Measurements from ENCODE around the gene TIAM1.

- TF ChIP-seq POLR2AphosphoS5 (IDR thresholded peaks at IDR 0.05) (no peak), CTCF (IDR thresholded peaks at IDR 0.05) (no peak), POLR2A (IDR thresholded peaks at IDR 0.05) (no peak), EP300 (IDR thresholded peaks at IDR 0.05) (no peak)
Observed at GRCh38 chr21:31072533-31072932, 271.5 kb downstream of the TIAM1 start.
